HepG2 (cell line): ENCODE measurements around the gene EPHX1. TPM values are rescaled to one million over a fixed set of nuclear protein-coding genes. Genes with fewer than 3 reads are reported as not detected.

Source experiments
- ATAC-seq: fragments of 200-7000 bp; cut with Tn5 transposase; 3 replicates; pipeline ENCODE4 v1.9.1; 2020; ENCODE audit warnings: mild to moderate bottlenecking, moderate library complexity
- BruUV-seq: library from RNA; stranded (reverse); fragments of 400-500 nt; replicated peaks from 2 replicates; lab custom pipeline; 2021; lab: Mats Ljungman, UMichigan
- CTCF ChIA-PET: fragments of 300-600 bp; formaldehyde crosslinking; extraction: SDS; loops from one replicate; lab custom pipeline; 2021; ENCODE audit warnings: low total read pairs, inconsistent platforms, low intra/inter-chr PET ratio; lab: Yijun Ruan, JAX
- POLR2A ChIA-PET: fragments of 350-600 bp; sonication (Branson Sonifier 250); formaldehyde crosslinking; loops from one replicate; lab custom pipeline; 2020; ENCODE audit warnings: antibody characterized with exemption, inconsistent platforms; lab: Yijun Ruan, JAX
- DNase-seq: peaks from one replicate; pipeline ENCODE4 v3.0.0-alpha.2; 2015; ENCODE audit warnings: low spot score
- FAIRE-seq: peaks from 3 replicates; lab custom pipeline; 2011; peaks lifted over from hg19 to GRCh38; lab: Jason Lieb, UNC
- H2AFZ ChIP-seq: one replicate; pipeline ENCODE4 v1.6.1; 2011; ENCODE audit warnings: low read length, inconsistent platforms
- H3K27ac ChIP-seq: fragments of 300-600 bp; 3 replicates; pipeline ENCODE4 v1.8.0; 2011; ENCODE audit warnings: mixed run types, mild to moderate bottlenecking, mixed read lengths, low read length, inconsistent platforms; ENCODE audit not compliant: insufficient read depth; ENCODE audit errors: extremely low read length
- H3K27me3 ChIP-seq, 2 experiments: fragments of 200-600 bp in 1 of 2; 2 replicates in 1 of 2; 3 replicates in 1 of 2; pipeline versions ENCODE4 v1.6.0 to v1.8.0; 2011; ENCODE audit warnings: low read length in 2 of 2, mild to moderate bottlenecking in 2 of 2, moderate library complexity in 2 of 2, inconsistent platforms in 1 of 2; ENCODE audit not compliant: insufficient read depth in 2 of 2, control insufficient read depth in 1 of 2
- H3K36me3 ChIP-seq, 2 experiments: fragments of 200-600 bp in 1 of 2; replicated peaks in 1 of 2; 2 replicates in 1 of 2; 3 replicates in 1 of 2; pipeline versions ENCODE4 v1.5.1 to v1.8.0; 2011; ENCODE audit warnings: low read length in 2 of 2, inconsistent platforms in 1 of 2; ENCODE audit not compliant: insufficient read depth in 2 of 2, control insufficient read depth in 1 of 2
- H3K4me1 ChIP-seq: 2 replicates; pipeline ENCODE4 v1.5.1; 2012; ENCODE audit warnings: low read length, inconsistent platforms; ENCODE audit not compliant: insufficient read depth
- H3K4me2 ChIP-seq: 2 replicates; pipeline ENCODE4 v1.6.0; 2011; ENCODE audit warnings: low read depth, low read length, inconsistent platforms
- H3K4me3 ChIP-seq, 3 experiments: fragments of 200-600 bp in 1 of 3; sonication (generic), shearing (Covaris generic) in 1 of 3; replicated peaks in 1 of 3; 2 replicates each; pipeline ENCODE4 v1.5.1; 2011 to 2016; ENCODE audit warnings: low read length in 3 of 3, inconsistent platforms in 2 of 3, low read depth in 2 of 3, mild to moderate bottlenecking in 2 of 3, control low read depth in 1 of 3, mixed read lengths in 1 of 3; ENCODE audit not compliant: insufficient read depth in 1 of 3
- H3K79me2 ChIP-seq: one replicate; pipeline ENCODE4 v1.6.1; 2011; ENCODE audit warnings: low read length, inconsistent platforms; ENCODE audit not compliant: insufficient read depth
- H3K9ac ChIP-seq: 2 replicates; pipeline ENCODE4 v1.6.0; 2011; ENCODE audit warnings: mild to moderate bottlenecking, low read depth, low read length, inconsistent platforms; ENCODE audit not compliant: insufficient read depth
- H3K9me3 ChIP-seq: 2 replicates; pipeline ENCODE4 v1.5.1; 2012; ENCODE audit warnings: mild to moderate bottlenecking, low read length
- H4K20me1 ChIP-seq: 2 replicates; pipeline ENCODE4 v1.6.0; 2011; ENCODE audit warnings: inconsistent platforms, mild to moderate bottlenecking, low read length, moderate library complexity; ENCODE audit not compliant: insufficient read depth
- DMAP1 ChIP-seq: IDR thresholded peaks from 2 replicates; pipeline ENCODE4 v1.6.1; 2016
- FOXO1 ChIP-seq: sonication (generic); formaldehyde crosslinking; IDR thresholded peaks from 2 replicates; pipeline ENCODE4 v1.4.0; 2020; ENCODE audit warnings: missing genetic modification reagents
- GABPA ChIP-seq, 2 experiments: IDR thresholded peaks; 2 replicates each; pipeline ENCODE4 v1.6.1; 2011 to 2016; ENCODE audit warnings: low read depth in 2 of 2, low read length in 1 of 2, missing biosample characterization in 1 of 2, missing genetic modification characterization in 1 of 2
- HNRNPL ChIP-seq: fragments of 200-400 bp; formaldehyde crosslinking; IDR thresholded peaks from 2 replicates; pipeline ENCODE4 v1.6.1; 2017; ENCODE audit warnings: mild to moderate bottlenecking, low read depth, low read length
- KDM5A ChIP-seq: fragments of 200-600 bp; sonication (generic); IDR thresholded peaks from 2 replicates; pipeline ENCODE4 v1.7.0; 2018; ENCODE audit warnings: antibody characterized with exemption, mild to moderate bottlenecking, low read length, borderline replicate concordance
- POLR2G ChIP-seq: fragments of 200-400 bp; formaldehyde crosslinking; IDR thresholded peaks from 2 replicates; pipeline ENCODE4 v1.6.1; 2018; ENCODE audit warnings: mild to moderate bottlenecking, low read depth, low read length, moderate library complexity
- THAP8 ChIP-seq: sonication (generic); formaldehyde crosslinking; IDR thresholded peaks from 2 replicates; pipeline ENCODE4 v1.5.1; 2020; ENCODE audit warnings: missing genetic modification reagents, mild to moderate bottlenecking, borderline replicate concordance
- ZBTB38 ChIP-seq: sonication (generic); formaldehyde crosslinking; IDR thresholded peaks from 2 replicates; pipeline ENCODE4 v1.5.1; 2020; ENCODE audit warnings: mild to moderate bottlenecking, missing genetic modification reagents
- ZFX ChIP-seq: sonication (generic); formaldehyde crosslinking; IDR thresholded peaks from 2 replicates; pipeline ENCODE4 v1.4.0; 2020; ENCODE audit warnings: mild to moderate bottlenecking, low read depth, missing genetic modification reagents, moderate library complexity
- ZNF687 ChIP-seq: sonication (generic); formaldehyde crosslinking; IDR thresholded peaks from 2 replicates; pipeline ENCODE4 v1.5.1; 2020; ENCODE audit warnings: mild to moderate bottlenecking, missing genetic modification reagents, moderate library complexity
- ZNF740 ChIP-seq: sonication (generic); formaldehyde crosslinking; IDR thresholded peaks from 2 replicates; pipeline ENCODE4 v1.4.0; 2020; ENCODE audit warnings: missing genetic modification reagents
- WGBS: methylation state at CpG from one replicate; pipeline ENCODE4 v1.1.6; 2017; ENCODE audit warnings: low lambda C conversion rate; 5-methylcytosine and 5-hydroxymethylcytosine counted together
- in situ Hi-C: cut with HindIII; loops from 2 replicates; pipeline ENCODE4 v1.10.0; 2017; ENCODE audit warnings: low pct_unique_long_range_greater_than_20kb; ENCODE audit not compliant: extremely low pct_ligation_motif_present
- intact Hi-C: fragments of 100-400 bp; cut with micrococcal nuclease; formaldehyde crosslinking; loops from one replicate; pipeline ENCODE4 v1.10.0; 2022; ENCODE audit not compliant: unreplicated experiment
- polyA plus RNA-seq, 8 experiments: library from polyadenylated mRNA; depleted of rRNA in 3 of 8; stranded (reverse) in 7 of 8; unstranded in 1 of 8; fragments of >200 nt; fragmentation: Illumina TruSeq in 4 of 8; extraction: Trizol in 4 of 8; gene quantifications; 2 replicates each; pipeline versions ENCODE4 v1.2.1 to v1.2.3, GENCODE V29; 2011 to 2016; ENCODE audit warnings: low read depth in 4 of 8, missing spikeins in 1 of 8, mixed read lengths in 1 of 8; ENCODE audit not compliant: insufficient read depth in 1 of 8
- total RNA-seq, 5 experiments: library from RNA; depleted of rRNA; stranded (reverse); fragments of >200 nt; fragmentation: Illumina TruSeq; extraction: Trizol; gene quantifications; 2 replicates each; pipeline ENCODE4 v1.2.3, GENCODE V29; 2016; ENCODE audit warnings: low read depth in 1 of 5

EPHX1 gene
- total and polyA plus RNA-seq, 2 of the 13 experiments (the other 11 are each of a cell fraction or from before 2014, with no cell fraction given), result 27.7 to 36.5 TPM

GRCh38 chr1:225880222-225880588, 70.3 kb downstream of the EPHX1 start:
- Histone ChIP-seq H3K9ac (peak overlapping the region; percentile 88), H3K4me1 (peaks cover 57% of the 10 kb centered on the region), H3K4me3 (peak overlapping the region in 2 of 3 experiments; percentile 93 to 98; a peak in 3 of 6 replicates), H3K4me2 (peak overlapping the region; percentile 100), H2AFZ (no peak overlapping the region), H4K20me1 (peaks cover 20% of the 10 kb centered on the region), H3K27ac (peak overlapping the region; percentile 80), H3K36me3 (peaks cover 2 to 15% of the 10 kb centered on the region in 2 experiments; a peak in 4 of 5 replicates), H3K27me3 (no peaks in the 10 kb centered on the region; a peak in 1 of 5 replicates), H3K9me3 (no peaks in the 10 kb centered on the region), H3K79me2 (peaks cover 37% of the 10 kb centered on the region)
- ATAC-seq (no peak), FAIRE-seq (no peak), DNase-seq (no peak)
- intact Hi-C loops, result loop anchor here (5.0 to 10.0 kb wide), 2 partner anchors 42 to 95 kb away; partner anchors contain the start of gene PYCR2
- ChIA-PET POLR2A (interaction anchor here (1.1 to 4.6 kb wide), 6 partner anchors 10 to 182 kb away, joined by 3 to 42 read pairs (median 28); partner anchors contain the start of genes EPHX1, H3-3A, LEFTY1 and PYCR2), CTCF (interaction anchor here (1.2 kb wide), 1 partner anchor 405 kb away, joined by 3 read pairs; no protein-coding TSS in a partner anchor)
- BruUV-seq, result no TSS peak
- 76% methylated on average over 2 of the region's 2 CpGs for WGBS
- in situ Hi-C loops, result no loop called here
- TF ChIP-seq ZNF687 (CRISPR knock-in tag), result peak; percentile 27; the same call in 1 of the 2 replicates
- TF ChIP-seq POLR2G, result 0 out of 2 replicates have a peak, but pooled peaks have one; percentile 21
- TF ChIP-seq ZBTB38 (CRISPR knock-in tag), result no peak
- no peak for TF ChIP-seq THAP8
- no peak for TF ChIP-seq ZNF740 (CRISPR knock-in tag)
- TF ChIP-seq HNRNPL, result 0 out of 2 replicates have a peak, but pooled peaks have one; percentile 35
- TF ChIP-seq ZFX (CRISPR knock-in tag), result 0 out of 2 replicates have a peak, but pooled peaks have one; percentile 15
- TF ChIP-seq GABPA (IDR thresholded peaks at IDR 0.05; ENCODE audit: low read depth, low read length), result no peak
- no peak for TF ChIP-seq GABPA (CRISPR knock-in tag; IDR thresholded peaks at IDR 0.05; ENCODE audit: low read depth)
- no peak for TF ChIP-seq DMAP1
- TF ChIP-seq KDM5A, result no peak
- TF ChIP-seq FOXO1 (CRISPR knock-in tag), result no peak
